Breast epithelium (tissue), 3 donors: ENCODE measurements around the gene RDH14.

ENCODE experiments used
- CTCF ChIP-seq, 3 donors: fragments of 450-650 bp; IDR thresholded peaks; one replicate each; pipeline ENCODE4 v1.5.1; 2016 to 2017; ENCODE audit warnings: antibody characterized with exemption in 3 of 3, mild to moderate bottlenecking in 3 of 3, moderate library complexity in 3 of 3
- POLR2A ChIP-seq: fragments of 450-650 bp; IDR thresholded peaks from one replicate; pipeline ENCODE4 v1.6.1; 2016; ENCODE audit warnings: antibody characterized with exemption, mild to moderate bottlenecking, moderate library complexity

- TF ChIP-seq CTCF (IDR thresholded peaks at IDR 0.05): no peak
- TF ChIP-seq POLR2A: no peak
These were observed 9.3 kb downstream of the RDH14 start for GRCh38 chr2:18551169-18551568.
